ENCODE data around the gene RASSF7.

RASSF7 gene

GRCh38 chr11:586376-587316 is 25.9 kb downstream of the RASSF7 start:
- DNase-seq (ENCODE audit: low read depth, low spot score) = no peak

DNA sequence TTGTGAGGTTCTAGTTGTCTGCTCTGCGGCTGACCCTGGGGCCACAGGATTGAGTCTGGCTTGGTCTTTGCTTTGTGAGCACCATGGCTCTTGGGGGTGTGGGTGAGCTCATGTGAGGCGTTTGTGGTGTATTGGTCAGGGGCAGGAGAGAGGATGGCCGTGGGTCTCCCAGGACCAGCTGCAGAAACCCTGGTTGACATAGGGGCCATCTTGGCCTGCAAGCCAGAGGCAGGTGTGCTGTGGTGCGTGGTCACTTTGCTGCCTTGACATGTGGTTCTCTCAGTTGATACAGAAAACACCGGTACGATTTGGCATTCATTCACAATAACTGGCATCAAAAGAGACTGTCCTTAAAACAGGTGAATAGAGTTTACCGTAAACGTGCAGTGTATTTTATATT is 26.8 kb downstream of the RASSF7 start:
- no peak for DNase-seq (ENCODE audit: low read depth, low spot score)

DNA sequence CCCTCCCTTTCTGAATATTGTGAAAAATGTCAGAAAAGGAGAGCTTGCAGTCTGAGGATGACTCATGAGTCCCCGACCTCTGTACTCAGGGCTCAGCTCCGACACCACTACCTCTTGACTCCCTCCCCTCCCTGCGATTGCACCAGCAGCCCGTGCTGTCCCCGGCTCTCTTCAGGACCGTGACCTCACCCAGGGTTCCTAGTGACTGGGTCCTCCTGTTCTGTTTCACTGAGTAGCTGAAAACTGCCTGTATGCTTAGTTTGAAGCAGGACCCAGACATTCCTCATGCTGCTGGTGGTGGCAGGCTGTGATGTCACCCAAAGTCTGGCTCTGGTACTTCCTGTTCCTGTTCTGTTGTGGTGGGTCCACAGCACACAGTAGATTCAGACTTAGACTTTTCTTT is 27.2 kb downstream of the RASSF7 start:
- no peak for DNase-seq (ENCODE audit: low read depth, low spot score)

DNA sequence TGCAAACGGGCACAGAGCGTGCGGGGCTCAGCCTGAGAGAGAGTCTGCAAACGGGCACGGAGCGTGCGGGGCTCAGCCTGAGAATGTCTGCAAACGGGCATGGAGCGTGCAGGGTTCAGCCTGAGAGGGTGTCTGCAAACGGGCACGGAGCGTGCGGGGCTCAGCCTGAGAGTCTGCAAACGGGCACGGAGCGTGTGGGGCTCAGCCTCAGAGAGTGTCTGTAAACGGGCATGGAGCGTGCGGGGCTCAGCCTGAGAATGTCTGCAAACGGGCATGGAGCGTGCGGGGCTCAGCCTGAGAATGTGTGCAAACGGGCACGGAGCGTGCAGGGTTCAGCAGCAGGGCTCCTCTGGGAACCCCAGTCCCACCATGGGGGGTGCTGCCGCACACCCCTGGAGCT is 29.0 kb downstream of the RASSF7 start:
- no peak for DNase-seq (ENCODE audit: low read depth, low spot score)

GRCh38 chr11:590997-591396 is 30.2 kb downstream of the RASSF7 start:
- no peak for DNase-seq (ENCODE audit: low read depth, low spot score)

DNA sequence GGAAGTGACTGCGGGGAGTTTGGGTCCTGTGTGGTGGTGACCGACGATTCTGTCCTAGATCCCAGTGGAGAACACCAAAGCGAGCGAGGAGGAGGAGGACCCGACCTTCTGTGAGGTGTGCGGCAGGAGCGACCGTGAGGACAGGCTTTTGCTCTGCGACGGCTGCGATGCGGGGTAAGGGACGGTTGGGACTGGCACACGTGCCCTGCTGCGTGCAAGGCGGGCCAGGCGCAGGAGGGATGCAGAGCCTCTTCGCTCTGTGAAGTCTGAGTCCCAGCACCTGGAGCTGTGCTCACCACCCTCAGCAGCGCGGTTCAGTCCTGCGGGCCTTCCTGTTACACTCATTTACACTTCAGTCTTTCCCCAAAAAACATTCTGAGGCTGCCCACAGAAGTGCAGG is 31.7 kb downstream of the RASSF7 start:
- no peak for DNase-seq (ENCODE audit: low read depth, low spot score)

GRCh38 chr11:592918-593317 is 32.1 kb downstream of the RASSF7 start:
- no peak for DNase-seq (ENCODE audit: low read depth, low spot score)

DNA sequence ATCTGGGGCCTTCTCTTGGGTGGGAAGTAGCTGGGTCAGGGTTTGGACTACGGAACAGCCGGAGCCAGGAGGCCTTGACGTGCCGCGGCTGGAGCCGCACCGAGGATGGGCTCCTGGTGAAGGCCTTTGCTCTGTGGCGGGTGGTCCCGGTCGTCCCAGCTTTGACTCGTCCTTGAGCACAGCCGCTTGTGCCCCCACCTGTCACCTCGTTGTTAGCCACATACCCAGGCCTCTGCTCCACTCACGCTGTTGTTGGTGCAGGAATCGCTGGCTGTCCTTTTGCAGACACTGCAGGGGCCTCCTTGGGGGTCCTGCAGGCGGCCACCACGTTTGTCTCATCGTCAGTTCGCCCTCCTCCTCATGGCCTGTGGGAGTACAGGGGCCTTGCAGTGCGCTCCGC is 32.6 kb downstream of the RASSF7 start:
- no peak for DNase-seq (ENCODE audit: low read depth, low spot score)

DNA sequence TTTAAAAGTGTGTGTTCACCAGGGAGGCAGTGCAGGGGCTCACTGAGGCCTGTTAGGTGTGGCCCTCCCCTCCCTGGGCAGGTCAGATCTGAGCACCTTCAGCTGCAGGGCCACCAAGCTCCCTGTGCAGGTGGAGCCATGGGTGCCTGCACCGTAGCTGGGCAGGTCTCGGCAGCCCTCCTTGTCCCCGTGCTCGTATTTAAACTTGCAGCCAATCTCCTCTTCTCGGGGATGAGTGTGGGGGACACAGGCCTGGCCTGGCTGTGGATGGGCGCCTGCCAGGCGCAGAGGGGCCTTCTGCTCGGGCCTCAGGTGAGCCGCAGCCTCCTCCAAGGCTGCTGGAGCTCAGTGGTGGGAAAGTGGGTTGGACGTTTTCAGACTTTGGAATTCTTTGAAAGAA is 34.6 kb downstream of the RASSF7 start:
- no peak for DNase-seq (ENCODE audit: low read depth, low spot score)

- DNase-seq (ENCODE audit: low read depth, low spot score) = no peak
These were observed 35.6 kb downstream of the RASSF7 start for GRCh38 chr11:596374-596773.

DNA sequence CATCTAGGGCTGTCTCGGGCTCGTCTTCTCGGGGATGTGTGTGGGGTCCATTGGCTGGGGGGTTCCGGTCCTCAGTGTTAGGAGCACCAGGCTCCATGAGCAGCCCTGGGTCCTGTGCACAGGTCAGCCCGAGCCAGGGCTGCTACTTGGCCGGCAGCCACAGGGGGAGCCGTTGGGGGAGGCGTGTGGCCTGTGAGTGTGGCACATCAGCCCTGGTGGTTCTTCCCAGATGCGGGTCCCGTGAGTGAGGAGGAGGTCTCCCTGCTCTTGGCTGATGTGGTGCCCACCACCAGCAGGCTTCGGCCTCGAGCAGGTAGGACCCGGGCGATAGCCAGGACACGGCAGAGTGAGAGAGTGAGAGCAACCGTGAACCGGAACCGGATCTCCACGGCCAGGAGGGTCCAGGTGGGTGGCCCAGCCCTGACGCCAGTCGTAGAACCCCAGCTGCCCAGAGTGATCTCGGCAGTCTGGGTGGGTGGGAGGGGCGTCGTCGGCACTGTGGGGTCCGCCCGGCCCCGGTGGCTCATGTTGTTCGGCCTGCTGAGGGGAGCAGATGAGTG is 36.5 kb downstream of the RASSF7 start:
- no peak for DNase-seq (ENCODE audit: low read depth, low spot score)

- no peak for DNase-seq (ENCODE audit: low read depth, low spot score)
These were observed 37.4 kb downstream of the RASSF7 start for GRCh38 chr11:598005-598680.

DNA sequence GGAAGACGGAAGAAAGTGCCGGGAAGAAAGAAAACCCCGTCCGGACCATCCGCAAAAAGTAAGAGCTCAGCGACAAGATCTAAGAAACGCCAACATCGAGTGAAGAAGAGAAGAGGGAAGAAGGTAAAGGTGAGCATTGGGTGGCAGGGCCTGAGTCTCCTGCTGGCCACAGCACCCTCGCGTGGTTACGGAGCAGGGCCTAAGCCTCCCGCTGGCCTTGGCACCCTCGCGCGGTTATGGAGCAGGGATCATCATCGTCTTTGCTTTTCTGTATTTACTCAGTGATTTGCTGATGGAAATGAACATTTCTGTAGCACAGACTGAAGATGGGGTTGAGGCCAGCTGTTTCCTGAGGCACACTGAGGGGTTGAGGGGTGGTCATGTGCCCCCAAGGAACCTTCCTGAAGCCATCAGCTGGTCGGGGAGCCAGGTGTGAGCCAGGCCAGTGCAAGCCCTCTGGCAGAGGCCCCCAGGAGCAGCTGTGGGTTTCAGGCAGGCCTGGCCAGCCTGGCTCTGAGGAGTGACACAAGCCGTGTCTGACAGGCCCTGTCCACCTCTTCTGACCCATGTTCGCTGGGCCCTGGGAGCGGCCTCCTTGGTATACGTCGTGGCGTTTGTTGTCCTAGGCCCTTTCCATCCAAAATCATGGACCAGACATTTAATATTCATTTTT is 40.9 kb downstream of the RASSF7 start:
- no peak for DNase-seq (ENCODE audit: low read depth, low spot score)

GRCh38 chr11:603154-603553 is 42.4 kb downstream of the RASSF7 start:
- DNase-seq (ENCODE audit: low read depth, low spot score) = no peak

- no peak for DNase-seq (ENCODE audit: low read depth, low spot score)
These were observed 44.7 kb downstream of the RASSF7 start for GRCh38 chr11:605286-606129.

DNA sequence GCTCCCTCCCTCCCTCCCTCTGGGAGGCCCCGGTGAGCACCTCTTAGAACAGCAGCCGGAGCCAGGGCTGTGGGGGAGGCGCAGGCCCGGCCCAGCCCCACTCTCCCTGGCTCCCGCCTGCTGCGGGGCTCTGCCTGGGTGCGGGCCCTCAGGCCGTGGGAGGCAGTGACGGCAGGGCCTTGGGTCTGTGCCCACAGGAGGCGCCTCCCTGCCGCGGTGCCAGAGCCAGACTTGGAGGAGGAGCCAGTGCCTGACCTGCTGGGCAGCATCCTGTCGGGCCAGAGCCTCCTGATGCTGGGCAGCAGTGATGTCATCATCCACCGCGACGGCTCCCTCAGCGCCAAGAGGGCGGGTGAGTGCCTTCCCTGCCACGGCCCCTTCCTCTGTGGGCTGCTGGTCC is 45.5 kb downstream of the RASSF7 start:
- DNase-seq (ENCODE audit: low read depth, low spot score) = no peak

GRCh38 chr11:607020-607780 is 46.4 kb downstream of the RASSF7 start:
- DNase-seq (ENCODE audit: low read depth, low spot score) = no peak

GRCh38 chr11:607971-608659 is 47.3 kb downstream of the RASSF7 start:
- DNase-seq (ENCODE audit: low read depth, low spot score) = no peak

GRCh38 chr11:608791-609251 is 48.1 kb downstream of the RASSF7 start:
- no peak for DNase-seq (ENCODE audit: low read depth, low spot score)

DNA sequence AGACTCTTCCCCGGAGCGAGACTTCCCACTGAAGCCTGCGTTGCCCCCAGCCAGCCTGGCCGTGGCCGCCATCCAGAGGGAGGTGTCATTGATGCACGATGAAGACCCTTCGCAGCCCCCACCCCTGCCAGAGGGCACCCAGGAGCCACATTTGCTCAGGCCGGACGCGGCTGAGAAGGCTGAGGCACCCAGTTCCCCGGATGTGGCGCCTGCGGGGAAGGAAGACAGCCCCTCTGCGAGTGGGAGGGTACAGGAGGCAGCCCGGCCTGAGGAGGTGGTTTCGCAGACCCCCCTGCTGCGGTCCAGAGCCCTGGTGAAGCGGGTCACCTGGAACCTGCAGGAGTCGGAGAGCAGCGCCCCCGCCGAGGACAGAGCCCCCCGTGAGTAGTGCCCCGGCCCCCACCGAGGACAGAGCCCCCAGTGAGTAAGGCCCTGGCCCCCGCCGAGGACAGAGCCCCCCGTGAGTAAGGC is 48.6 kb downstream of the RASSF7 start:
- no peak for DNase-seq (ENCODE audit: low read depth, low spot score)

All from smooth muscle cell of the brain vasculature (primary cell).